ENCODE results near the gene NTN1. TPM values are rescaled to one million over a fixed set of nuclear protein-coding genes. Genes with fewer than 3 reads are reported as not detected.

The NTN1 gene
- total RNA-seq, 1 experiment from 2014 or later = 4.2 TPM

DNA sequence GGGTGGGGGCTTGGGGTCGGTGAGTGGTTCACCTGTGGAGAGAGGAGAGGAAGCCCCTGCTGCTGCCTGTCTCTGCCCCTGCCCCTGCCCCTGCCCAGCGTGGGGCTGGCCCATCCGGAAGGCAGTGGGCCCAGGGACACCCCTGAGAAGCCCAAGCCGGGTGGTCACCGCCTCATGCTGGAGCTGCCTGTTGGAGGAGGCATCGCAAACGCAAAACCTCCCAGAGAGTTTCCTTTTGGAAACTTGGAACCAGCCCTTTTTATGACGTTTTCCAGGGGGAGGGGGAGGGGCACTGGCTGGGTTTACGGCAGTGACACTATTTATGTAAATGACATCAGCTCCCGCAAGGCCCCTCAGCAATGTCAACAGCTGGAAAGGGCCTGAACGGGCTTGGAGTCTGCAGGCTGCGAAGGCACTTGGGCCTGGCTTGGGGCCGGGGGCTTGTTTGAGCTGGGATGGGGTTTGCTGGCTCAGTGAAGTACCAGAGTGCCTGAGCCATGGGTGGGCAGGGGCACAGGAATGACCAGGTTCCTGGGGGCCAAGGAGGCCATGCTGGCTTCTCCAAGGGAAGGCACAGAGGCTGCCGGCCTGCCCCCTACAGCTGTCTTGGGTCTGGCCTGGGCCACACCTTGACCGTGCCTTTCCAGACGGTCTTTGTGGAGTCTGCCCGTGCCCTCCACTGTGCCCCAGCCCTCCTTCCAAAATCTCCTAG lies 219.5 kb downstream of the NTN1 start (continued):
- no peak for TF ChIP-seq EZH2 (IDR thresholded peaks at IDR 0.05)

DNA sequence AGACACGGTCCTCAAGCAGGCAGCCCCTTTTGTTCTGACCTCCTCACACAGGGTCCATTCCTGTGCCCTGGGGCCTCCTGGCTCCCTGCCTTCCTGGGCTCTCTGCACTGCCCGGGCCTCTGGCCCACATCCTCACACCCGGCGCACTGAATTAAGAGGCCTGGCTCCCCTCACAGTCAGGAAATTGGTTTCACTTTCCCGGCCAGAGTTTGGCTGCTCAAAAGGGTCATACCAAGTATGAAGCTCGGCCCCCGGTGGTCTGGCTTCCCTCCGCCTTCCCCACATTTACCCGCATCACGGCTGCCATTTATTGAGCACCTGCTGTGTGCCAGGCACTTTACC lies 220.0 kb downstream of the NTN1 start:
- ChIA-PET RAD21 (ENCODE audit: low non-redundant PET in 1 of 2, low total read pairs in 2 of 2, uncharacterized antibody in 2 of 2, unreplicated experiment in 2 of 2) (no interaction called here), POLR2A (no interaction called here), CTCF (no interaction called here)
- Histone ChIP-seq H4K20me1 (ENCODE audit: insufficient read depth) (no peaks in the 10 kb centered on the region), H3K4me3 (replicated peaks in 1 of 2; ENCODE audit: low read depth in 1 of 2, low read length in 2 of 2) (no peak overlapping the region), H3K79me2 (ENCODE audit: insufficient read depth, low read length) (no peaks in the 10 kb centered on the region), H3K27me3 (ENCODE audit: insufficient read depth, low read length) (no peaks in the 10 kb centered on the region), H3K4me1 (ENCODE audit: control insufficient read depth in 1 of 2, insufficient read depth in 2 of 2, low read length in 2 of 2) (peaks cover 13 to 16% of the 10 kb centered on the region in 2 experiments), H3K27ac (ENCODE audit: low read depth, low read length) (no peak overlapping the region), H3K36me3 (ENCODE audit: control insufficient read depth in 1 of 2, insufficient read depth in 2 of 2, low read length in 2 of 2) (no peaks in the 10 kb centered on the region), H3K4me2 (ENCODE audit: low read length) (no peak overlapping the region), H3K9me3 (ENCODE audit: control insufficient read depth in 1 of 2, insufficient read depth in 1 of 2, low read depth in 1 of 2, low read length in 2 of 2) (no peaks in the 10 kb centered on the region), H3K9me2 (ENCODE audit: insufficient read depth) (no peaks in the 10 kb centered on the region), H3K9ac (ENCODE audit: low read length) (no peak overlapping the region), H2AFZ (ENCODE audit: low read depth, low read length, poor library complexity, severe bottlenecking) (no peak overlapping the region)
- no peak for TF ChIP-seq ELF1 (IDR thresholded peaks at IDR 0.05; ENCODE audit: borderline replicate concordance, low read depth)
- no peak for TF ChIP-seq CBX3 (IDR thresholded peaks at IDR 0.05; ENCODE audit: low read depth)
- no peak for TF ChIP-seq EZH2 (IDR thresholded peaks at IDR 0.05)
- TF ChIP-seq, protein P1, sequence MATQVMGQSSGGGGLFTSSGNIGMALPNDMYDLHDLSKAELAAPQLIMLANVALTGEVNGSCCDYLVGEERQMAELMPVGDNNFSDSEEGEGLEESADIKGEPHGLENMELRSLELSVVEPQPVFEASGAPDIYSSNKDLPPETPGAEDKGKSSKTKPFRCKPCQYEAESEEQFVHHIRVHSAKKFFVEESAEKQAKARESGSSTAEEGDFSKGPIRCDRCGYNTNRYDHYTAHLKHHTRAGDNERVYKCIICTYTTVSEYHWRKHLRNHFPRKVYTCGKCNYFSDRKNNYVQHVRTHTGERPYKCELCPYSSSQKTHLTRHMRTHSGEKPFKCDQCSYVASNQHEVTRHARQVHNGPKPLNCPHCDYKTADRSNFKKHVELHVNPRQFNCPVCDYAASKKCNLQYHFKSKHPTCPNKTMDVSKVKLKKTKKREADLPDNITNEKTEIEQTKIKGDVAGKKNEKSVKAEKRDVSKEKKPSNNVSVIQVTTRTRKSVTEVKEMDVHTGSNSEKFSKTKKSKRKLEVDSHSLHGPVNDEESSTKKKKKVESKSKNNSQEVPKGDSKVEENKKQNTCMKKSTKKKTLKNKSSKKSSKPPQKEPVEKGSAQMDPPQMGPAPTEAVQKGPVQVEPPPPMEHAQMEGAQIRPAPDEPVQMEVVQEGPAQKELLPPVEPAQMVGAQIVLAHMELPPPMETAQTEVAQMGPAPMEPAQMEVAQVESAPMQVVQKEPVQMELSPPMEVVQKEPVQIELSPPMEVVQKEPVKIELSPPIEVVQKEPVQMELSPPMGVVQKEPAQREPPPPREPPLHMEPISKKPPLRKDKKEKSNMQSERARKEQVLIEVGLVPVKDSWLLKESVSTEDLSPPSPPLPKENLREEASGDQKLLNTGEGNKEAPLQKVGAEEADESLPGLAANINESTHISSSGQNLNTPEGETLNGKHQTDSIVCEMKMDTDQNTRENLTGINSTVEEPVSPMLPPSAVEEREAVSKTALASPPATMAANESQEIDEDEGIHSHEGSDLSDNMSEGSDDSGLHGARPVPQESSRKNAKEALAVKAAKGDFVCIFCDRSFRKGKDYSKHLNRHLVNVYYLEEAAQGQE (IDR thresholded peaks at IDR 0.05; ENCODE audit: low read depth) = no peak
- TF ChIP-seq, protein P2, sequence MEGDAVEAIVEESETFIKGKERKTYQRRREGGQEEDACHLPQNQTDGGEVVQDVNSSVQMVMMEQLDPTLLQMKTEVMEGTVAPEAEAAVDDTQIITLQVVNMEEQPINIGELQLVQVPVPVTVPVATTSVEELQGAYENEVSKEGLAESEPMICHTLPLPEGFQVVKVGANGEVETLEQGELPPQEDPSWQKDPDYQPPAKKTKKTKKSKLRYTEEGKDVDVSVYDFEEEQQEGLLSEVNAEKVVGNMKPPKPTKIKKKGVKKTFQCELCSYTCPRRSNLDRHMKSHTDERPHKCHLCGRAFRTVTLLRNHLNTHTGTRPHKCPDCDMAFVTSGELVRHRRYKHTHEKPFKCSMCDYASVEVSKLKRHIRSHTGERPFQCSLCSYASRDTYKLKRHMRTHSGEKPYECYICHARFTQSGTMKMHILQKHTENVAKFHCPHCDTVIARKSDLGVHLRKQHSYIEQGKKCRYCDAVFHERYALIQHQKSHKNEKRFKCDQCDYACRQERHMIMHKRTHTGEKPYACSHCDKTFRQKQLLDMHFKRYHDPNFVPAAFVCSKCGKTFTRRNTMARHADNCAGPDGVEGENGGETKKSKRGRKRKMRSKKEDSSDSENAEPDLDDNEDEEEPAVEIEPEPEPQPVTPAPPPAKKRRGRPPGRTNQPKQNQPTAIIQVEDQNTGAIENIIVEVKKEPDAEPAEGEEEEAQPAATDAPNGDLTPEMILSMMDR (IDR thresholded peaks at IDR 0.05 in 2 of 3, conservative IDR thresholded peaks at IDR 0.05 in 1 of 3; ENCODE audit: borderline replicate concordance in 1 of 3, insufficient read depth in 1 of 3, low read depth in 2 of 3, low read length in 2 of 3) = no peak
- TF ChIP-seq, protein P3, sequence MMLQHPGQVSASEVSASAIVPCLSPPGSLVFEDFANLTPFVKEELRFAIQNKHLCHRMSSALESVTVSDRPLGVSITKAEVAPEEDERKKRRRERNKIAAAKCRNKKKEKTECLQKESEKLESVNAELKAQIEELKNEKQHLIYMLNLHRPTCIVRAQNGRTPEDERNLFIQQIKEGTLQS (IDR thresholded peaks at IDR 0.05) = no peak
- TF ChIP-seq POLR2A (IDR thresholded peaks at IDR 0.05; ENCODE audit: borderline replicate concordance, extremely low read depth, insufficient read depth, insufficient read length) = no peak
- TF ChIP-seq, protein P4, sequence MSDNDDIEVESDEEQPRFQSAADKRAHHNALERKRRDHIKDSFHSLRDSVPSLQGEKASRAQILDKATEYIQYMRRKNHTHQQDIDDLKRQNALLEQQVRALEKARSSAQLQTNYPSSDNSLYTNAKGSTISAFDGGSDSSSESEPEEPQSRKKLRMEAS (IDR thresholded peaks at IDR 0.05) = no peak
- TF ChIP-seq EGR1 (IDR thresholded peaks at IDR 0.05; ENCODE audit: low read depth) = no peak
- DNase-seq (ENCODE audit: low read depth, low spot score) (no peak), ATAC-seq (no peak)
- BruUV-seq (replicated peaks) = no TSS peak
- intact Hi-C loops (cut with micrococcal nuclease) = no loop called here

All from HCT116 (cell line).